ENCODE results near the gene TMEM60. TPM values are rescaled to one million over a fixed set of nuclear protein-coding genes. Genes with fewer than 3 reads are reported as not detected.
A peak's percentile ranks its signal among the peaks of the same experiment; 100 is the strongest.

Gene TMEM60, protein sequence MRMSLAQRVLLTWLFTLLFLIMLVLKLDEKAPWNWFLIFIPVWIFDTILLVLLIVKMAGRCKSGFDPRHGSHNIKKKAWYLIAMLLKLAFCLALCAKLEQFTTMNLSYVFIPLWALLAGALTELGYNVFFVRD
- total RNA-seq: 10 to 100 TPM; 16.5 to 24.1 (median 17.2) TPM

DNA sequence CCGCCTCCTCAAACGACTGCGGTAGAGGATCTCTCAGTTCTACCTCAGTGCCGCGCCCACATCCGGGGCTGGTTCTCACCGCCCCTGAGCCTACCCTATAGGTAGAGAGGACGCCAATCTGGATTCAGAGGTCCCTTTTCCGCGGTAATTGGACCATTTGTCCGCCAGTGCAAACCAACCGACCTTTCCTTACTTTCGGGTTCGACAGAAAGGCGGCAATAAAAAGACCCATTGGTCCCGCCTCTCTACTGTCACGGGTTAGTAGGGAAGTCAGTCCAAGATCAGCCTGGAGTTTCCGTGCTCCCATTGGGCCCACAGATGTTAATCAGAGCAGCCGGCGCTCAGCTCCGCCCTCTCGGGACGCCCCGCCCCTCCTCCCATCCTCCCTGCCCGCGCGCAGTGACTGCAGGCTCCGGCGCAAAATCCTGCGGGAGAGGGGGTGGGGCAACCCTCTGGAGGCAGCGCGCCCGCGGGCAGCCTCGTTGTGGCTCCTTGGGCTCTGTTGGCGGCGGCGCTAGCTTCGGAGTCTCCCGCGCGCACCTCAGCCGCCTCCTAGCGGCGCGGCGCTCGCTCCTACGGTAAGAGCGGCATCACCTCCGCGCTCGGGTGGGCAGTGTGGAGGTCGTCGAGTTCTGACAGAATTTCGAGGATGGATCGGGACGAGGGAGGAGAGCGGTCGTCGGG is at the start of gene TMEM60, which contains the start of gene PHTF2:
Gene TMEM60 (minus strand): TSS at position 41 of the 684 bp plus-strand sequence. CDS start 4,061 bp downstream, outside the sequence.
Gene PHTF2 (plus strand): TSS at position 380 of the 684 bp plus-strand sequence.
- WGBS, 2 donors: 1% methylated on average over 36 to 39 of the region's 61 CpGs
- H3K36me3 ChIP-seq: no peaks in the 10 kb centered on the region
- no peaks in the 10 kb centered on the region for H3K9me3 ChIP-seq
- H3K27me3 ChIP-seq: no peaks in the 10 kb centered on the region
- TF ChIP-seq, protein P1, sequence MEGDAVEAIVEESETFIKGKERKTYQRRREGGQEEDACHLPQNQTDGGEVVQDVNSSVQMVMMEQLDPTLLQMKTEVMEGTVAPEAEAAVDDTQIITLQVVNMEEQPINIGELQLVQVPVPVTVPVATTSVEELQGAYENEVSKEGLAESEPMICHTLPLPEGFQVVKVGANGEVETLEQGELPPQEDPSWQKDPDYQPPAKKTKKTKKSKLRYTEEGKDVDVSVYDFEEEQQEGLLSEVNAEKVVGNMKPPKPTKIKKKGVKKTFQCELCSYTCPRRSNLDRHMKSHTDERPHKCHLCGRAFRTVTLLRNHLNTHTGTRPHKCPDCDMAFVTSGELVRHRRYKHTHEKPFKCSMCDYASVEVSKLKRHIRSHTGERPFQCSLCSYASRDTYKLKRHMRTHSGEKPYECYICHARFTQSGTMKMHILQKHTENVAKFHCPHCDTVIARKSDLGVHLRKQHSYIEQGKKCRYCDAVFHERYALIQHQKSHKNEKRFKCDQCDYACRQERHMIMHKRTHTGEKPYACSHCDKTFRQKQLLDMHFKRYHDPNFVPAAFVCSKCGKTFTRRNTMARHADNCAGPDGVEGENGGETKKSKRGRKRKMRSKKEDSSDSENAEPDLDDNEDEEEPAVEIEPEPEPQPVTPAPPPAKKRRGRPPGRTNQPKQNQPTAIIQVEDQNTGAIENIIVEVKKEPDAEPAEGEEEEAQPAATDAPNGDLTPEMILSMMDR (IDR thresholded peaks at IDR 0.05): peak; percentile 7 to 58 (median 37)
- peak; percentile 73 to 83 for TF ChIP-seq POLR2A (IDR thresholded peaks at IDR 0.05)
- H3K4me3 ChIP-seq (replicated peaks in 1 of 3): peak within 1 kb of the TSS; percentile 78 to 83 (median 78)
- H3K27ac ChIP-seq: peak within 1 kb of the TSS; percentile 72 to 91 (median 87)
- H3K4me1 ChIP-seq: peaks cover 18 to 20% of the 10 kb centered on the region in 2 donors
- intact Hi-C loops (cut with DNase I): no loop called here
- peak; percentile 99 for DNase-seq

DNA sequence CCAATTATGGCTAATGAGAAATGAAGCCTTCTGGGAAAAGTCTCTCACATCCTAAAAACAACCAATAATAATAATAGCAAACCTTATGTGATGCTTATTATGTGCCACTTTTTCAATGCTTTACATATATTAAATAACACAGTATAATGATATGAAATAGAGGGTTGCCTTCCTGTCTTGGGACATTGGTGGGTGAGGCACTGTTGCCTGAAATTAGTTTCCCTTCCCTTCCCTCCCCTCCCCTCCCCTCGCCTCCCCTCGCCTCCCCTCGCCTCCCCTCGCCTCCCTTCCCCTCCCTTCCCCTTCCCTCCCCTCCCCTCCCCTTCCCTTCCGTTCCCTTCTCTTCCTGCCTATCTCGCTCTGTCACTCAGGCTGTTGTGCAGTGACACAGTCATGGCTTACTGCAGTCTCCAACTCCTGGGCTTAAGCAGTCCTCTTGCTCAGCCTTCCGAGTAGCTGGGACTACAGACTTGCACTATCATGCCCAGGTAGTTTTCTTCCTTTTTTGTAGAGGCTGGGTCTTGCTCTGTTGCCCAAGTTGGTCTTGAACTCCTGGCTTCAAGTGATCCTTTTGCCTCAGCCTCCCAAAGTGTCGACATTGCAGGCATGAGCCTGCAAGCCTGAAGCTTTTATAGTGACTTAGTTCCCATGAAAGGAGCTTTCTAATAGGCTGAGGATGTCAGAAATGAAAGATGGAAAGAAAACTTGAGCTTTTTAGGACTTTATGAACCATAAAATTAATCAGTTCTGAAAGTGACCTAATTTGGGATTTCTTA is 48.3 kb upstream of the TMEM60 start:
- H3K36me3 ChIP-seq: no peaks in the 10 kb centered on the region
- no peak overlapping the region for H3K4me3 ChIP-seq (replicated peaks in 1 of 3)
- 93 to 95% methylated on average over 8 of the region's 8 CpGs for WGBS, 2 donors
- intact Hi-C loops (cut with DNase I): no loop called here
- no peak for TF ChIP-seq POLR2A (IDR thresholded peaks at IDR 0.05)
- TF ChIP-seq, protein P1 (IDR thresholded peaks at IDR 0.05): no peak
- H3K9me3 ChIP-seq: no peaks in the 10 kb centered on the region
- H3K27me3 ChIP-seq: no peaks in the 10 kb centered on the region
- no peak for DNase-seq
- no peak overlapping the region for H3K27ac ChIP-seq
- H3K4me1 ChIP-seq: no peaks in the 10 kb centered on the region

DNA sequence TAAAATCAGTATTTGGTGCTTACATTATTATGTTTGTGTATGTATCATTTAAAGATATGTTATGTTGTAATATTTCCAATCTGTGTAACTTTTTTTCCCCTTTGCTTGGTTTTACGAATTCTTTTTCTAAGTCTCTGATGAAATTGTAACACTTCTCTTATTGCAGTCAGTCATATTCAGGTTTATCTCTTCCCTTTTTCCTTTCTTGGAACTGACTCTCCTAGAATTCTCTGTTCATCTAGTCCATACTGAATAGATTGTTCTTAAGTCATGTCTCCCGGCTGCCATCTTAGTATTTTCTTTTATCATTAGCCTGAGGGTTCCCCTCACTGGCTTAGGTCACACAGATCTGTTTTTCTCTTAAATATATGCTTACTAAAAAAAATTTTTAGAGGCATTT is 45.0 kb upstream of the TMEM60 start:
- no peak for DNase-seq

DNA sequence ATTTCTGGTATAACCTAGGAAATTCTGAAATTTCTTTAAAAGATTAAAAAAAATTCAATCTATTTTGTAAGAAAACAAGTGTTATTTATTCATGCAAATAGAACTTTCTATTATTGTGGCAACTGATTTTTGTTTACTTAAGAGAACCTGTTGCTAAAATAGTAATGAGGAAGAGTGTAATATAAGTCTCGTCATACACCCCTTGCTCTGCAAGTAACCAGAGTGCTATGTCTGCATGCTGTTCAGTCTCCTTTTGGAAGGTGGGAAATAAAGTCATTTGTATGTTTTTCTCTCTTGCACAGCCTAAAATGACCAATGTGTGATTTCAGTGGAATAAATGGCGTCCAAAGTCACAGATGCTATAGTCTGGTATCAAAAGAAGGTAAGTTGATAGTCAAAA is 41.7 kb upstream of the TMEM60 start:
- TF ChIP-seq, protein P1 (IDR thresholded peaks at IDR 0.05): no peak
- no peak for TF ChIP-seq POLR2A (IDR thresholded peaks at IDR 0.05)
- no peaks in the 10 kb centered on the region for H3K9me3 ChIP-seq
- H3K4me3 ChIP-seq (replicated peaks in 1 of 3): no peak overlapping the region
- H3K27me3 ChIP-seq: no peaks in the 10 kb centered on the region
- intact Hi-C loops (cut with DNase I): no loop called here
- H3K4me1 ChIP-seq: peaks cover 0 to 3% of the 10 kb centered on the region in 2 donors
- H3K36me3 ChIP-seq: no peaks in the 10 kb centered on the region
- 92 to 96% methylated on average over 2 of the region's 2 CpGs for WGBS, 2 donors
- DNase-seq: no peak
- H3K27ac ChIP-seq: no peak overlapping the region

More for the DNA sequence above, 45.0 kb upstream of the TMEM60 start:
- H3K9me3 ChIP-seq: no peaks in the 10 kb centered on the region
- H3K4me1 ChIP-seq: no peaks in the 10 kb centered on the region
- intact Hi-C loops (cut with DNase I): no loop called here
- no peaks in the 10 kb centered on the region for H3K27me3 ChIP-seq
- no peak for TF ChIP-seq POLR2A (IDR thresholded peaks at IDR 0.05)
- TF ChIP-seq, protein P1 (IDR thresholded peaks at IDR 0.05): no peak
- no peak overlapping the region for H3K4me3 ChIP-seq (replicated peaks in 1 of 3)
- no peak overlapping the region for H3K27ac ChIP-seq
- WGBS, 2 donors: 90 to 95% methylated on average over 2 of the region's 2 CpGs
- no peaks in the 10 kb centered on the region for H3K36me3 ChIP-seq

All from thyroid gland (tissue), 4 donors.